GM19463 (cell line): Measurements from ENCODE around the gene RPS27A.
"Not testable (repeated sequence)": the region's sequence is repeated elsewhere in the genome, so short reads cannot be mapped to it uniquely, and the experiment has no call there.

Experiments used
- ATAC-seq: cut with Tn5 transposase; IDR thresholded peaks from one replicate; pipeline ENCODE4 v1.9.1; 2021; ENCODE audit warnings: mild to moderate bottlenecking, moderate library complexity; ENCODE audit not compliant: unreplicated experiment

The RPS27A gene

DNA sequence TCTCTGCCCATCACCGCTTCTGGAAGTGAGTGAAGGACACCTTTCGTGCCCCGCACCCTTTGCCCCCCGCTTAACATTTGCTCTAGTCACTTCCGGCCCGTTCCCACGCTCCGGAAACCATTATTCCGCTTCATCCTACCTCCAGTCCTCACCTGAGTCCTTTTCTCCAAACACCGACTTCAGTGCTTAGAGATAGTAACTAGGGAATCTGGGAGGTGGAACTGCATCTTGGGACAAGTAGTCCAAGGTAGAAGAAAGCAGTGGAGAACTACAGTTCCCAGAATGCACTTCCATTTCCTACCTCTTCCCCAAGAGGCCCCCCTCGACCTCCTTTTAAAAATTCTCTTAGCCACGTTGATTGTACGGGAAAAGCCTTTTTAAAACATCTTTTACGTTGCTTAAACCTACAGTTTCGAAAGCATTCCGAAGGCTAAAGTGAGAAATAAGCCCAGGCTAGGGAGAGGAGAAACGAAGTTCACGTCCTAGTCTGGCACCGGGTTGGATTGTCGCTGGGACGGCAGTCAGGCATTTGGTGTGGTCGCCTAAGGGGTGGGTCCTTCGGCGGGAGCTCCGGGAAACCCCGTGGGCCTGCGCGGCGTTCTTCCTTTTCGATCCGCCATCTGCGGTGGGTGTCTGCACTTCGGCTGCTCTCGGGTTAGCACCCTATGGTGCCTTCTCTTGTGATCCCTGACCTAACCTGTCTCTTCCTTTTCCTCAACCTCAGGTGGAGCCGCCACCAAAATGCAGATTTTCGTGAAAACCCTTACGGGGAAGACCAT, at the start of gene RPS27A, which contains the start of gene CLHC1:
Gene RPS27A, plus strand, starts transcription at position 605 of the 779 bp plus-strand sequence. Its CDS starts 137 bp downstream, at position 742.
Gene CLHC1, minus strand, starts transcription at position 210 of the 779 bp plus-strand sequence. CDS start 9,882 bp downstream, outside the sequence.
- peak; percentile 89 for ATAC-seq

- not testable (repeated sequence) for ATAC-seq
Observed at GRCh38 chr2:55186837-55187236, 45.7 kb upstream of the RPS27A start.

GRCh38 chr2:55191888-55192287, 40.6 kb upstream of the RPS27A start:
- ATAC-seq = not testable (repeated sequence)

- no peak for ATAC-seq
Observed at GRCh38 chr2:55196526-55196925, 36.0 kb upstream of the RPS27A start.

- no peak for ATAC-seq
Observed at GRCh38 chr2:55200416-55200815, 32.1 kb upstream of the RPS27A start.

GRCh38 chr2:55204536-55204935, 28.0 kb upstream of the RPS27A start:
- no peak for ATAC-seq

DNA sequence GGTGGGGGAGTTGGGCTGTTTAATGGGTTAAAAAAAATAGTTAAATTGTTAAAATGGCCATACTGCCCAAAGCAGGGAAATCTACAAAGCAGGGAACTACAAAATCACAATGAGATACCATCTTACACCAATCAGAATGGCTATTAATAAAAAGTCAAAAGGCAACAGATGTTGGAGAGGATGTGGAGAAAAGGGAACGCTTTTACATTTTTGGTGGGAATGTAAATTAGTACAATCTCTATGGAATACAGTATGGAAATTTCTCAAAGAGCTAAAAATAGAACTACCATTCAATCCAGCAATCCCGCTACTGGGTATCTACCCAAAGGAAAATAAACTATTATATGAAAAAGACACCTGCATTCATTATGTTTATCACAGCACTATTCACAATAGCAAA, 27.5 kb upstream of the RPS27A start:
- ATAC-seq = no peak

- ATAC-seq = no peak
Observed at GRCh38 chr2:55213822-55214221, 18.7 kb upstream of the RPS27A start.

DNA sequence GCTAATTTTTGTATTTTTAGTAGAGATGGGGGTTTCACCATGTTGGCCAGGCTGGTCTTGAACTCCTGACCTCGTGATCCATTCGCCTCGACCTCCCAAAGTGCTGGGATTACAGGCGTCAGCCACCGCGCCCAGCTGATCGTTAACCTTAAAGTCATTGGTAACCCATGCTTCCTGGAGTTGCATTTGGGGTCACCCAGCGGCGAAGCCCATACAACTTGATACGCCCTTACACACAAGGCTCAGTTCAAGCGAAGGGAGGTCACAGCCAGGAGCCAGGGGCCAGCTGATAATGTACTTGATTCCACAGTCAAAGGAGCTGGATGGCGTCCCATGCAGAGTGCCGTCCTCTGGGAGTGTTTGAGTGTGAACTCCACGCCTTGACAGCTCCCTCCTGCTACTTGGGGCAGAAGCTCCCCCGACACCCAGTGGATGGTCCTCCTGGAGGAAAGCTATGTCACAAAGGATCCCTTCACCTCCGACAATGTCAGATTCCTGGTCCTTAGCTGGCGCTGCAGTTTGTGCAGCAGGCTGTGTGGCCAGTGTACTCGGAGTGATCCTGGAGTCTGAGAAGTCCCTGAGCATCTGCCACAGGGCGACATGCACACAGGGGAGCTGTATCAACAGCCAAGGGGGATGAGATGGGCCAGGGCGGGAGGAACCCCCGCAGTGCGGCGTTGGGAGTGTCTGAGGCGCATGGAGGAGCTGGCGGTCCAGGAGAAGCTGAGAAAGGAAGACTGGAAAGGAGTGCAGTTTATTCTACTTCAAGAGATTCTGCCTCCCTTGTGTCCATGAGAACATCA, 8.3 kb upstream of the RPS27A start:
- ATAC-seq = no peak

DNA sequence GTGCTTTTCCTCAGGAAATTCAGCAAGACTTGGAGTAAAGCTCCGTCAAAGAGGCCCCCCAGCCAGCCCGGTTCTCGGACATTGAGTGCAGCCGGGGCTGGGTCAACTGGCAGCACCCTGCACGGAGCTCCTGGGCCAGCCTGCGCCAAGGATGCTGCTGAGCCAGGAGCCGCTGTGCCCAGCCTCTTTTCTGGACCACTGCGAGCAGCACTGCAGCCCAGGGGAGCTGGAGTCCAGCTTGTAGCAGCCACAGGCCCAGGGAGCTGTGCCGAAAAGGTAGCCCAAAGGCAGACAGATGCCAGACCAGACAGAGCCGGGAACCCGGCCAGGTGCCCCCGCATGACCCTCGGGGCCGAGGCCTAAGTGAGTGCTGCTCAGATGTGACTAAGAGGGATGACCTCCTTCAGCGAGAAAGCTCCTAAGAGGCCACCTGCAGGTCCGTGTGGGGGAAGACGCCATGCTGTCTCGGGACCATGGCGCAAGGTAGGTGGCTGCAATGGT, 7.7 kb upstream of the RPS27A start:
- no peak for ATAC-seq

- ATAC-seq = no peak
Observed at GRCh38 chr2:55225481-55226020, 6.9 kb upstream of the RPS27A start.

GRCh38 chr2:55227437-55228225, 4.9 kb upstream of the RPS27A start:
- ATAC-seq = not testable (repeated sequence)

DNA sequence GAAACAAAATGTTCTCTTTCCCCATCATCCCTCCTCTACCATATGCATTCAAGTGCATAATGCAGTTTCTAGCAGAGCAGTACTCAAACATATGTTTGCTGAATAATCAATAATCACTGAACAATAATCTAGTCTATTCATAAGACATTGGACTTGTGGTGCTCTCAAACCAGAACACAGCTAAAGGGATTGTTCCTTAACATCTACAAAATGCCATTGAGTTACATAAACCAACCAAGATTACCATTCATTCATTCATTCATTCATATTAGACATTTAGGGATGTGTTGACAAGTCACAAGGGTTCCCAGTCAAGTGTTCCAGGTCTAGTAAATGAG, 4.3 kb upstream of the RPS27A start:
- no peak for ATAC-seq

GRCh38 chr2:55229221-55229620, 3.3 kb upstream of the RPS27A start:
- ATAC-seq = no peak

DNA sequence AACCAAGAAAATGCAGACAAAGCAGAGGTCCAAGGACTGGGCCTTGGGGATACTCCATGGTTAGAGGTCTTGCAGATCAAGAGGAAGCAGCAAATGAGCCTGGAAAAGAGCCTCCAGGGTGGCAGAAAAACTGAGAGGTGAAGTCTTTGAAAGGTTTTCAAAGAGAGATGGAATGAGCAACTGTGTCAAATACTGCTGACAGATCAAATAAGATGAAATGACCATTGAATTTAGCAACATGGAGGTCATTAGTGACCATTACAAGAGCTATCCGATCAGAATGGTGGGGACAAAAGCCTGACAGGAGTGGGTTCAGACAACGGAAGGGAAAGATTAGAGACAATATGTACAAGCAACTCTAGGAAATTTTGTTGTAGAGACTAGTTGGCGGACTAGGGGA, 1.9 kb upstream of the RPS27A start:
- ATAC-seq = no peak

DNA sequence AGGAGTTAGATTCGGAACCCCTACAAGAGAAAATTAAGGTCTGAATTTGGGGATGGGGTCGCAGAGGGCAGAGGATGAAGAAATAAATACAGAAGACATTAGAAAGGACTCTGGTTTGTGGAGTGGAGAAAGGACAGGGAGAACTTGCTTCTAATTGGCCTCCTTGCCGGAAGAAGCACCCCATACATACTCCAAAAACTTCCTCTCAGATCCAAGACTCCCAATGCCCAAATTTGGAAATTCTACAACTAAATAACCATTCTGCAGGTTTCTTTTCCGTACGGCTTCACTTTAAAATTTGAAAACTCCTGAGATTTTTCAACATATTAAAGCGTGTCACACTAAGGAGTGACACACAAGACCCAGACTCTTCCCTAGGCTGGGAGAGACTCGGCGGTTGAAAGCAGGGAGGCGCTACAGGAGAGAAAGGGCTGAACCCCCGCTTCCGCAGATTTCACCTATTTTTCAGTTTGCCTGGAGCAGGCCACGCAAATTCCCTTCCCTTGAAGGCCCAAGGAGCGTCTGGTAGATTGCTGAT, 873 bp upstream of the RPS27A start:
- ATAC-seq = no peak

DNA sequence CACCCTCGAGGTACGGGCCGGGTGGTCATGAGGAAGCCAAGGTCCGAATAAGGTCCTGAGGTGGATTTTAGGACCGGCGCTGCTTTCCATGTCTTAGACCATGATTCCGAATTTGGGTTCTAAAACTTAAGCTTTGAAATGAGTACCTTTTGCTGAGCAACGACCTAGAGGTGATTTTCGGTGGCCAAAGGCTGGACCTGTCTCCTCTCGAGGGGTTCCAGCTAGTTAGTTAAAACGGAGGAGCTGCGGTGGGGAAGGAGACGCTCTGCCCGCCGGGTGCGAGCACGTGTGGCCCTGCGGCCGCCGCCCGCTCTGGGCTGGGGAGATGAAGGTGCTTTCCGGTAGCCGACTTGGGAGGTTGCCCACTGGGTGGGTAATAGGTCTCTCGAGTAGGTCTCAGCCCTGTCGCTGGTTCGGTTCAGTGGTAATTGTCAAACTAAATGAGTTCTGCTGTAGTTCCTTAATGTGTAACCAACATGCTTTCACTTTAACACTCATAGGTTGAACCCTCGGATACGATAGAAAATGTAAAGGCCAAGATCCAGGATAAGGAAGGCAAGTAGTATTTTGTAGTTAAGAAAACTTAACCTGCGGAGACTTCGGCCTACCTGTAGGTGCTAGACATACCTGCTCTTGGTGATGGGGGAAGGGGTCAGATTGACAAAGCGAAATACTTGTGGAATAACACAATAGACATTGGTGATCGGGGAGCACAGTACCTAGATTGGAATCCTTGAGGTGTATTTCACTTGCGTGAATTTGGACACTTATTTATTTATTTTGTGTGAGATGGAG, 572 bp downstream of the RPS27A start:
- peak; percentile 33 for ATAC-seq

- no peak for ATAC-seq
Observed at GRCh38 chr2:55233658-55233940, 1.1 kb downstream of the RPS27A start.

DNA sequence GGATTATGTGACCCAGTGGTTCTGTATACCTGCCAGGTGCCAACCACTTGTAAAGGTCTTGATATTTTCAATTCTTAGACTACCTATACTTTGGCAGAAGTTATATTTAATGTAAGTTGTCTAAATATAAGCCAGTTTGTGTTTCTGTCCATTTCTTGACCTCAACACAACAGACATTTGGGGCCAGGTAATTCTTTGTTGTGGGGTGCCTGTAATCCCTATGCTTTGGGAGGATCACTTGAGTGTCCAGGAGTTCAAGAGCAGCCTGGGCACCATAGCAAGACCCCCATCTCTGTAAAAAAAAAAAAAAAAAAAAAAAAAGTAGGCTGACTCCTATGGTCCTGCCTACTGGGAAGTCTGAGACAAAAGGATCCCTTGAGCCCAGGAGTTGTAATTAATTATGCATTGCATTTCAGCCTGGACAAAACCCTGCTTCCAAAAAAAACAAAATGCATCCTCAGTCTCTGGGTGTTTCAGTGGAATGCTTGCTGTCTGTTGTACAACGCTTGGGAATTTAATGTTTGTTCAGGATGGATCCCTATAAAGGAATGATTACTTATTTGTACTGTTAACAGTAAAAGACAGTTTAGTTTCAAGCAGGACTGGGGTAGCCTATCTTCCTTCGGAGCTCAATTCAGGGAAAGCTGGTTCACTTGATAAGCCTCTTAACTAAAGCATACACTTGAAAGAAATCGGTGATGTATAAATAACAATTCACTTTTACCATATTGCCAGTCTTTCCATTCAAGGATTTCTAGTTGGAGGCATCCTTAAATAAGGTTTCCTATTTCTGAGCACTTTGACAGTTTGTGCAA, 3.4 kb downstream of the RPS27A start:
- no peak for ATAC-seq
